Esophagus squamous epithelium (tissue), 4 donors: ENCODE measurements around the gene MTHFD2L.

Experiments used
- POLR2A ChIP-seq, 4 donors: fragments of 450-650 bp; IDR thresholded peaks; one replicate each; pipeline ENCODE4 v1.6.1; 2017; ENCODE audit warnings: antibody characterized with exemption in 4 of 4, mild to moderate bottlenecking in 4 of 4, moderate library complexity in 3 of 4
- TF ChIP-seq, protein P1 (sequence below), 6 experiments: fragments of 450-650 bp in 4 of 6; fragments of 200-600 bp in 2 of 6; sonication (generic) in 2 of 6; IDR thresholded peaks; one replicate each; pipeline ENCODE4 v1.5.1; 2016 to 2019; ENCODE audit warnings: antibody characterized with exemption in 6 of 6, mild to moderate bottlenecking in 4 of 6, moderate library complexity in 4 of 6

DNA sequence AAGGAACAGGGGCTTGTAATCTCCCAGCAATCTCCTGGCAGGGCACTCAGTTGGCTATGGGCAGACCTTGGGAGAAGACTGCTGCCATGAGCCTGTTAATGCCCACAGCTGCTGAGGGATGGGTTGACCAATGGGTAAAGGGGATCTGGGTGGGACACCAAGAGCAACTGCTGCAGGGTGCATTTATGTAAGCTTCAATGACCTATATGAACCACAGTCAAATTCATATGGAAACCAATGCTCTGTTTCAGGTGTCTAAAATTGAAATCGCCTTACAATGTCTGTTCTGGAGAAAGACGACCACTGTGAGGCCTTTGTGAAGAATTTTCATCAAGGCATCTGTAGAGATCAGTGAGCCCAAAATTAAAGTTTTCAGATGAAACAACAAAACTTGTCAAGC is 156.4 kb downstream of the MTHFD2L start:
- no peak for TF ChIP-seq POLR2A (IDR thresholded peaks at IDR 0.05)
- TF ChIP-seq, protein P1, sequence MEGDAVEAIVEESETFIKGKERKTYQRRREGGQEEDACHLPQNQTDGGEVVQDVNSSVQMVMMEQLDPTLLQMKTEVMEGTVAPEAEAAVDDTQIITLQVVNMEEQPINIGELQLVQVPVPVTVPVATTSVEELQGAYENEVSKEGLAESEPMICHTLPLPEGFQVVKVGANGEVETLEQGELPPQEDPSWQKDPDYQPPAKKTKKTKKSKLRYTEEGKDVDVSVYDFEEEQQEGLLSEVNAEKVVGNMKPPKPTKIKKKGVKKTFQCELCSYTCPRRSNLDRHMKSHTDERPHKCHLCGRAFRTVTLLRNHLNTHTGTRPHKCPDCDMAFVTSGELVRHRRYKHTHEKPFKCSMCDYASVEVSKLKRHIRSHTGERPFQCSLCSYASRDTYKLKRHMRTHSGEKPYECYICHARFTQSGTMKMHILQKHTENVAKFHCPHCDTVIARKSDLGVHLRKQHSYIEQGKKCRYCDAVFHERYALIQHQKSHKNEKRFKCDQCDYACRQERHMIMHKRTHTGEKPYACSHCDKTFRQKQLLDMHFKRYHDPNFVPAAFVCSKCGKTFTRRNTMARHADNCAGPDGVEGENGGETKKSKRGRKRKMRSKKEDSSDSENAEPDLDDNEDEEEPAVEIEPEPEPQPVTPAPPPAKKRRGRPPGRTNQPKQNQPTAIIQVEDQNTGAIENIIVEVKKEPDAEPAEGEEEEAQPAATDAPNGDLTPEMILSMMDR (IDR thresholded peaks at IDR 0.05) = no peak
